OCI-LY1 (cell line): Measurements from ENCODE around the gene C1orf116.

Experiments
- H2AFZ ChIP-seq: fragments of 200-600 bp; sonication (generic), shearing (Covaris generic); 2 replicates; pipeline ENCODE4 v1.6.0; 2014; ENCODE audit warnings: antibody characterized with exemption, mild to moderate bottlenecking, low read length
- H3F3A ChIP-seq: fragments of 200-600 bp; sonication (generic), shearing (Covaris generic); 2 replicates; pipeline ENCODE4 v1.6.0; 2014; ENCODE audit warnings: mild to moderate bottlenecking, antibody characterized with exemption, low read length, moderate library complexity; ENCODE audit not compliant: insufficient read depth
- H3K27ac ChIP-seq: fragments of 200-600 bp; sonication (generic); 2 replicates; pipeline ENCODE4 v1.5.1; 2014; ENCODE audit warnings: low read length, mixed run types, mild to moderate bottlenecking, low read depth; ENCODE audit not compliant: poor library complexity, severe bottlenecking
- H3K27me3 ChIP-seq: fragments of 200-600 bp; sonication (generic); 2 replicates; pipeline ENCODE4 v1.6.0; 2014; ENCODE audit warnings: antibody characterized with exemption, mild to moderate bottlenecking, low read length, moderate library complexity; ENCODE audit not compliant: insufficient read depth
- H3K36me3 ChIP-seq: fragments of 200-600 bp; sonication (generic); 2 replicates; pipeline ENCODE4 v1.6.1; 2014; ENCODE audit warnings: mild to moderate bottlenecking, antibody characterized with exemption, low read length, moderate library complexity, mixed read lengths; ENCODE audit not compliant: insufficient read depth
- H3K4me1 ChIP-seq: fragments of 200-600 bp; sonication (generic); 2 replicates; pipeline ENCODE4 v1.5.1; 2014; ENCODE audit warnings: mild to moderate bottlenecking, low read length, moderate library complexity; ENCODE audit not compliant: insufficient read depth, severe bottlenecking
- H3K4me2 ChIP-seq: fragments of 200-600 bp; sonication (generic), shearing (Covaris generic); 2 replicates; pipeline ENCODE4 v1.6.1; 2014; ENCODE audit warnings: low read length
- H3K4me3 ChIP-seq: fragments of 200-600 bp; sonication (generic); 2 replicates; pipeline ENCODE4 v1.5.1; 2014; ENCODE audit warnings: low read length, low read depth, mild to moderate bottlenecking, mixed read lengths; ENCODE audit not compliant: poor library complexity, severe bottlenecking
- H3K79me2 ChIP-seq: fragments of 200-600 bp; shearing (Covaris generic); 2 replicates; pipeline ENCODE4 v1.6.1; 2016; ENCODE audit warnings: mixed run types, low read length, mixed read lengths; ENCODE audit not compliant: insufficient read depth
- H3K9ac ChIP-seq: fragments of 200-600 bp; sonication (generic), shearing (Covaris generic); 2 replicates; pipeline ENCODE4 v1.6.1; 2014; ENCODE audit warnings: mild to moderate bottlenecking, low read length, mixed read lengths
- H3K9me2 ChIP-seq: fragments of 200-600 bp; sonication (generic), shearing (Covaris generic); 2 replicates; pipeline ENCODE4 v1.6.1; 2014; ENCODE audit warnings: low read depth, mild to moderate bottlenecking, low read length, mixed read lengths
- H3K9me3 ChIP-seq: fragments of 200-600 bp; shearing (Covaris generic); 2 replicates; pipeline ENCODE4 v1.6.1; 2014; ENCODE audit warnings: low read length, mixed read lengths
- H4K20me1 ChIP-seq: fragments of 200-600 bp; sonication (generic), shearing (Covaris generic); 2 replicates; pipeline ENCODE4 v1.6.0; 2016; ENCODE audit warnings: mild to moderate bottlenecking, low read length; ENCODE audit not compliant: insufficient read depth
- EZH2 ChIP-seq: fragments of 200-600 bp; sonication (generic), shearing (Covaris generic); IDR thresholded peaks from 2 replicates; pipeline ENCODE4 v1.8.0; 2017; ENCODE audit warnings: borderline replicate concordance, mixed run types, mild to moderate bottlenecking, antibody characterized with exemption, low read length, moderate library complexity, mixed read lengths
- TF ChIP-seq, protein P1 (sequence below): fragments of 200-600 bp; sonication (generic), shearing (Covaris generic); IDR thresholded peaks from 2 replicates; pipeline ENCODE4 v1.5.1; 2017; ENCODE audit warnings: mild to moderate bottlenecking, antibody characterized with exemption, low read length, moderate library complexity, mixed read lengths

The C1orf116 gene

DNA sequence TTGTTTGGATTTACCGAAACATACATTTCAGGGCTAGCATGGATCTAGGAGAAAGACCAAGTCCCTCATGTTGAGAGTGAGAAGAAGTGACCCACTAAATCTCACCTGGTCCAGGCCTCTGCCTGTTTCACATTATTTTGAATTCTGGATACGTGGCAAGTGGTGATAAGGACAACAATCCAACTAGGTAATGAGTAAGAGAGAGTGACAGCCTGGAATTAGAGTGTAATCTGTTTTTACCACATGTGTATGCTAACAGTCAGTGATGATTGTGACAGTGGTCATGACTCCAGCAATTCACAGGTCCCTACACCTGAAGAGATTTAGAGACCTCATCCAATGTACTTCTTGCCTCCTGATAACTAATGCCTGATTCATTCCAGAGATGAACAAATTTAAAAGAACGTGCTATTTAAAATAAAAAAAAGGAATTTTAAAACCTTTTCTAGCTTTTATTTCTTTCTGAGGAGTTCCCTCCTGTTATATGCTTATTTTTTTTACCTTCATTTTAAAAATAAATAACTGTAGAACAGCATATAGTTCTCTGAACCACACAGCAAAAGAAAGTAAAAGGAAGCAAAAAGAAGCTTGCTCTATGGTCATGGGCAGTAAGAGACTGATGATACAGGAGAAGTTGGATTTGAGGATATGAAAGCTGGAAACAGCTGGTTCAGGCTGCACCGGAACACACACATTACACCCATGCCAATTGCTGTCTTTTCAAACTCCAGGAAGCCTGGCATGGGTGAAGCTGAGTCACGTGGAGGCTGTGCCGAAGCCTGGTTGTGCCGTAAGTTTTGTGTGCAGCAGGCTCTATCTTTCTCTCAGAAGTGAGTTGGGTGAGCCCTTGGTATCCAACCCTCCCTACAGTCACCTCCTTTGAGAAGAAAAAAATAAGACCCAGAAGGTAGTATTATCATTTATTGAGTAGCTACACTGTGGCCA, 14.7 kb downstream of the C1orf116 start:
- Histone ChIP-seq H4K20me1 (no peaks in the 10 kb centered on the region), H3K27me3 (no peaks in the 10 kb centered on the region), H3F3A (no peaks in the 10 kb centered on the region), H3K4me3 (no peak overlapping the region), H3K27ac (no peak overlapping the region), H3K36me3 (no peaks in the 10 kb centered on the region), H3K79me2 (no peaks in the 10 kb centered on the region), H3K9ac (no peak overlapping the region), H3K9me3 (no peaks in the 10 kb centered on the region), H3K4me2 (no peak overlapping the region), H3K9me2 (no peaks in the 10 kb centered on the region), H2AFZ (no peak overlapping the region), H3K4me1 (no peaks in the 10 kb centered on the region)
- TF ChIP-seq EZH2 = no peak
- TF ChIP-seq, protein P1, sequence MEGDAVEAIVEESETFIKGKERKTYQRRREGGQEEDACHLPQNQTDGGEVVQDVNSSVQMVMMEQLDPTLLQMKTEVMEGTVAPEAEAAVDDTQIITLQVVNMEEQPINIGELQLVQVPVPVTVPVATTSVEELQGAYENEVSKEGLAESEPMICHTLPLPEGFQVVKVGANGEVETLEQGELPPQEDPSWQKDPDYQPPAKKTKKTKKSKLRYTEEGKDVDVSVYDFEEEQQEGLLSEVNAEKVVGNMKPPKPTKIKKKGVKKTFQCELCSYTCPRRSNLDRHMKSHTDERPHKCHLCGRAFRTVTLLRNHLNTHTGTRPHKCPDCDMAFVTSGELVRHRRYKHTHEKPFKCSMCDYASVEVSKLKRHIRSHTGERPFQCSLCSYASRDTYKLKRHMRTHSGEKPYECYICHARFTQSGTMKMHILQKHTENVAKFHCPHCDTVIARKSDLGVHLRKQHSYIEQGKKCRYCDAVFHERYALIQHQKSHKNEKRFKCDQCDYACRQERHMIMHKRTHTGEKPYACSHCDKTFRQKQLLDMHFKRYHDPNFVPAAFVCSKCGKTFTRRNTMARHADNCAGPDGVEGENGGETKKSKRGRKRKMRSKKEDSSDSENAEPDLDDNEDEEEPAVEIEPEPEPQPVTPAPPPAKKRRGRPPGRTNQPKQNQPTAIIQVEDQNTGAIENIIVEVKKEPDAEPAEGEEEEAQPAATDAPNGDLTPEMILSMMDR = no peak

DNA sequence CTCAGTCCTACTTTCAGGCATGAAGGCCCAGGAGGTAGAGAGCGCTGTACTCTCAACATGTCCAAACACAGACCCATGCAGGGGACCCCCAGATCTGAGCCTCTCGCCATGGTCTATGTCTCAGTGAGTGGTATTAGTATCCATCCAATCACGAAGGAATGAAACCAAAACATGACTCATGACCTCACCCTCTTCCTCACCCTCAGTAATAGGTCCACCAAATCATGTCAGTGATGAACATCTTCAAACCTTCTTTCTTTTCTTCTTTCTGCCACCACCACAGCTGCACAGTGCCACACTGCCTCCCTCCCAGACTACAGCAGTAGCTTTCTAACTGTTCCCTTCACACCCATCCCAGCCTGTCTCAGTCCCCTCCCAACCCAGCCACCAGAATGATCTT, 16.8 kb downstream of the C1orf116 start:
- Histone ChIP-seq H3K9me2 (no peaks in the 10 kb centered on the region), H4K20me1 (no peaks in the 10 kb centered on the region), H3K9me3 (no peaks in the 10 kb centered on the region), H2AFZ (no peak overlapping the region), H3K36me3 (no peaks in the 10 kb centered on the region), H3K9ac (no peak overlapping the region), H3F3A (no peaks in the 10 kb centered on the region), H3K4me1 (no peaks in the 10 kb centered on the region), H3K27ac (no peak overlapping the region), H3K4me2 (no peak overlapping the region), H3K27me3 (no peaks in the 10 kb centered on the region), H3K79me2 (no peaks in the 10 kb centered on the region), H3K4me3 (no peak overlapping the region)
- TF ChIP-seq, protein P1 = no peak
- TF ChIP-seq EZH2 = no peak

DNA sequence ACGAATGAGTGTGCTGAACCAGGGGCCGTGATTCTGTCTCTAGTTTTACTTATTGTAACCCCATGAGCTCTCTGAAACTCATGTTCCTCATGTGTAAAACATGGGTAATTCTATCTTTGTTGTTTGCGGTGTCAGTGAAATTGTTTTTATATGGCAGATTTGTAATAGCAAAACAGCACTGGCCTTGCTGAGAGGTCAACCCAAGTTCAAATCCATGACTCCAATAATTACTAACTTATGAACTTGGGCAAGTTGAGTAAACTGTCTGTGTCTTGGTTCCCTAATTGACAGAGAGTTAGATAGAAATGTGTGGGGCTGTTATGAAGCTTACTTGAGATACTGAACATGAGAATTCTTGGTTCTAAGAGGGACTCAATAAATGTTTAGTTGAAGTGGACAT, 17.8 kb downstream of the C1orf116 start:
- Histone ChIP-seq H3K9me3 (no peaks in the 10 kb centered on the region), H2AFZ (no peak overlapping the region), H4K20me1 (no peaks in the 10 kb centered on the region), H3K9ac (no peak overlapping the region), H3K4me1 (no peaks in the 10 kb centered on the region), H3K4me2 (no peak overlapping the region), H3K79me2 (no peaks in the 10 kb centered on the region), H3K27me3 (no peaks in the 10 kb centered on the region), H3K36me3 (no peaks in the 10 kb centered on the region), H3K27ac (no peak overlapping the region), H3F3A (no peaks in the 10 kb centered on the region), H3K4me3 (no peak overlapping the region), H3K9me2 (no peaks in the 10 kb centered on the region)
- TF ChIP-seq EZH2 = no peak
- TF ChIP-seq, protein P1 = no peak
